ENCODE results near the gene KASH5. TPM values are rescaled to one million over a fixed set of nuclear protein-coding genes. Genes with fewer than 3 reads are reported as not detected.

KASH5 gene
- total RNA-seq, 1 experiment from 2014 or later, result not detected

DNA sequence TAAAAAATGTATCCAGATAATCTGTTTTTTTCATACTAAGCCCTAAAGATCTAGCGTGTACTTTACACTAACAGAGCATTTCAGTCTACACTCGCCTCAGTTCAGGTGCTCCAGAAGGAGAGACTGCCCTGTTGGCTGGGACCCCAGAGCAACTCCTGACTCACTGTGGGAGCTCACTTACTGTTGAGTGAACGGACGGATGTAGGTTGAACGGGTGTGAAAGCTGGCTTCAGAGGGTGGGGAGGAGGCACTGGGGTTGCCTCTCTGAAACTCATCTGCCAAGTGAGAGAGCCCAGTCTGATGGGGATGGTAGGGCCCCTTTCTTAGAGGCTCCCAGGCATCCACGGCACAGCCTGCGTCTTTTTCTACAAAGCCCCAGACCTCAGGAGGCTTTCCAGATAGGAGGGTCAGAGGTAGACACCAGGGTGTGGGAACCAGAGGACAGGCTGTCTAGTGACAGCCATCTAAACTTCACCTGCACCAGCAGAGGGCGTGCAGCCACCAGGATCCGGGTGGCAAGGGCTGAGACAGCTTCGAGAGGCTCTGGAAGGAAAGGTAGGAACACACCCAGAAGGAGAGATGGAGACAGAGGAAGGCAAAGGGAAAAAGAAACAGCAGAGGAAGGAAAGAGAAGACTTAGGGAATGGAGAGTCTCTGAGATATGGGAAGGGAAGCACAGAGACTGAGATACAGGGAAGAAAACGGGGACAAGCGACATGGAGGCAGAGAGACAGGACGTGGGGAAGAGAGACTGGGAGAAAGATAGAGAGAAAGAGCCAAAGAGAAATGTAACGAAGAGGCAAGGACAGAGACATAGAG is 3.7 kb downstream of the KASH5 start:
- Histone ChIP-seq H4K5ac (ENCODE audit: insufficient read length, low read depth, low read length) (no peak overlapping the region), H3K9ac (ENCODE audit: extremely low read depth, insufficient read length, low read length) (no peak overlapping the region), H3K23me2 (ENCODE audit: insufficient read length, low read depth, low read length, poor library complexity, severe bottlenecking) (no peaks in the 10 kb centered on the region), H3K4ac (ENCODE audit: low read depth, low read length) (no peak overlapping the region), H2AK5ac (ENCODE audit: insufficient read length, low read length) (no peak overlapping the region), H2AFZ (ENCODE audit: low read length) (no peak overlapping the region), H2BK120ac (ENCODE audit: low read depth, low read length, poor library complexity, severe bottlenecking) (no peak overlapping the region), H4K20me1 (ENCODE audit: control insufficient read depth, insufficient read depth, insufficient read length) (no peaks in the 10 kb centered on the region), H3K4me1 (ENCODE audit: insufficient read depth, low read length) (no peaks in the 10 kb centered on the region), H3K14ac (ENCODE audit: insufficient read depth, low read length) (no peak overlapping the region), H3K27ac (ENCODE audit: insufficient read length, low read depth, low read length) (no peak overlapping the region), H3K9me3 (ENCODE audit: control insufficient read depth, low read depth, low read length) (no peaks in the 10 kb centered on the region), H4K8ac (replicated peaks; ENCODE audit: insufficient read length, low read depth, low read length) (no peak overlapping the region), H3K79me2 (ENCODE audit: insufficient read depth, low read length) (no peaks in the 10 kb centered on the region), H2BK5ac (ENCODE audit: insufficient read length, low read length) (no peak overlapping the region), H3K27me3 (ENCODE audit: insufficient read depth, low read length) (no peaks in the 10 kb centered on the region), H2BK20ac (ENCODE audit: low read depth, low read length, poor library complexity, severe bottlenecking) (no peak overlapping the region), H2BK12ac (ENCODE audit: insufficient read length, low read depth, low read length) (no peak overlapping the region), H3T11ph (ENCODE audit: low read length) (no peak overlapping the region), H3K56ac (ENCODE audit: insufficient read length, low read depth, low read length) (no peak overlapping the region), H4K91ac (ENCODE audit: insufficient read length, low read depth, low read length) (no peak overlapping the region), H2BK15ac (ENCODE audit: low read depth, low read length) (no peak overlapping the region), H3K4me2 (ENCODE audit: insufficient read depth, insufficient read length, low read length) (no peak overlapping the region), H3K79me1 (ENCODE audit: insufficient read depth, low read depth, low read length, poor library complexity, severe bottlenecking) (no peaks in the 10 kb centered on the region), H3K18ac (ENCODE audit: insufficient read length, low read depth, low read length) (no peak overlapping the region), H3K23ac (ENCODE audit: insufficient read length, low read depth, low read length) (no peak overlapping the region)
- Mint-ChIP-seq H3K4me3 (peak overlapping the region in 1 of 2 experiments; percentile 1; a peak in 2 of 5 replicates), H3K27ac (peak overlapping the region in 1 of 3 experiments; percentile 19; a peak in 1 of 7 replicates), H3K4me1 (peaks cover 18 to 41% of the 10 kb centered on the region in 2 experiments), H3K36me3 (ENCODE audit: insufficient read depth in 1 of 3, low read depth in 3 of 3) (0 out of 7 replicates have a peak, but pooled peaks cover 0 to 1% (median 0%) of the 10 kb centered on the region in 3 experiments), H3K9me3 (no peaks in the 10 kb centered on the region; a peak in 1 of 5 replicates), H3K27me3 (ENCODE audit: low read depth) (peaks cover 11% of the 10 kb centered on the region)
- WGBS (ENCODE audit: extremely low coverage, insufficient read length, low lambda C conversion rate), result no CpG with 5 or more reads among the region's 14 CpGs
- DNase-seq, result peak; percentile 90
- peak; percentile 96 for TF ChIP-seq CTCF (conservative IDR thresholded peaks at IDR 0.05)
